ENCODE data around the gene TRIM33. TPM values are rescaled to one million over a fixed set of nuclear protein-coding genes. Genes with fewer than 3 reads are reported as not detected.

Gene TRIM33
- total RNA-seq, result 23.4 TPM
- long read RNA-seq, full-length matches to known transcripts, result 19 of 53 reads
- long read RNA-seq, partial matches to known transcripts, result 17 of 53 reads
- long read RNA-seq, other reads (novel, unspliced or antisense), result 17 of 53 reads

- intact Hi-C loops (cut with DNase I), result loop anchor here (1.0 to 10.0 kb wide), 5 partner anchors 70 to 246 kb away; partner anchors contain the start of genes BCAS2, CSDE1 and DENND2C
- DNase-seq (ENCODE audit: low spot score), result peak; percentile 96
Measured at GRCh38 chr1:114511032-114511785, at the start of gene TRIM33. TSS of gene TRIM33 (minus strand) at chr1:114511203. CDS start at chr1:114511076, 127 bp downstream.

- DNase-seq (ENCODE audit: low spot score), result no peak
- intact Hi-C loops (cut with DNase I), result loop anchor here (2.0 to 10.0 kb wide), 2 partner anchors 213 to 585 kb away; partner anchors contain the start of gene OLFML3
Measured at GRCh38 chr1:114559356-114559755, 48.4 kb upstream of the TRIM33 start.

- intact Hi-C loops (cut with DNase I), result loop anchor here (2.0 to 10.0 kb wide), 2 partner anchors 212 to 584 kb away; partner anchors contain the start of gene OLFML3
- no peak for DNase-seq (ENCODE audit: low spot score)
Measured at GRCh38 chr1:114558544-114558943, 47.5 kb upstream of the TRIM33 start.

GRCh38 chr1:114554577-114554976 is 43.6 kb upstream of the TRIM33 start:
- intact Hi-C loops (cut with DNase I), result loop anchor here (10.0 kb wide), 1 partner anchor 580 kb away; the partner anchor contains the start of gene OLFML3
- no peak for DNase-seq (ENCODE audit: low spot score)

- DNase-seq (ENCODE audit: low spot score), result no peak
- intact Hi-C loops (cut with DNase I), result loop anchor here (10.0 kb wide), 1 partner anchor 577 kb away; the partner anchor contains the start of gene OLFML3
Measured at GRCh38 chr1:114552106-114552639, 41.2 kb upstream of the TRIM33 start.

GRCh38 chr1:114551400-114551799 is 40.4 kb upstream of the TRIM33 start:
- intact Hi-C loops (cut with DNase I), result loop anchor here (10.0 kb wide), 1 partner anchor 577 kb away; the partner anchor contains the start of gene OLFML3
- no peak for DNase-seq (ENCODE audit: low spot score)

- intact Hi-C loops (cut with DNase I), result loop anchor here (10.0 kb wide), 1 partner anchor 576 kb away; the partner anchor contains the start of gene OLFML3
- DNase-seq (ENCODE audit: low spot score), result no peak
Measured at GRCh38 chr1:114550336-114550735, 39.3 kb upstream of the TRIM33 start.

GRCh38 chr1:114549137-114549536 is 38.1 kb upstream of the TRIM33 start:
- intact Hi-C loops (cut with DNase I), result no loop called here
- DNase-seq (ENCODE audit: low spot score), result no peak

- no peak for DNase-seq (ENCODE audit: low spot score)
- intact Hi-C loops (cut with DNase I), result no loop called here
Measured at GRCh38 chr1:114547076-114547475, 36.1 kb upstream of the TRIM33 start.

GRCh38 chr1:114545796-114546195 is 34.8 kb upstream of the TRIM33 start:
- no peak for DNase-seq (ENCODE audit: low spot score)
- intact Hi-C loops (cut with DNase I), result no loop called here

- intact Hi-C loops (cut with DNase I), result no loop called here
- DNase-seq (ENCODE audit: low spot score), result no peak
Measured at GRCh38 chr1:114545315-114545714, 34.3 kb upstream of the TRIM33 start.

GRCh38 chr1:114540821-114541220 is 29.8 kb upstream of the TRIM33 start:
- intact Hi-C loops (cut with DNase I), result no loop called here
- no peak for DNase-seq (ENCODE audit: low spot score)

GRCh38 chr1:114540272-114540671 is 29.3 kb upstream of the TRIM33 start:
- intact Hi-C loops (cut with DNase I), result no loop called here
- no peak for DNase-seq (ENCODE audit: low spot score)

- DNase-seq (ENCODE audit: low spot score), result no peak
- intact Hi-C loops (cut with DNase I), result no loop called here
Measured at GRCh38 chr1:114536043-114536442, 25.0 kb upstream of the TRIM33 start.

GRCh38 chr1:114535401-114535800 is 24.4 kb upstream of the TRIM33 start:
- intact Hi-C loops (cut with DNase I), result no loop called here
- no peak for DNase-seq (ENCODE audit: low spot score)

- no peak for DNase-seq (ENCODE audit: low spot score)
- intact Hi-C loops (cut with DNase I), result no loop called here
Measured at GRCh38 chr1:114531094-114531493, 20.1 kb upstream of the TRIM33 start.

GRCh38 chr1:114530224-114530623 is 19.2 kb upstream of the TRIM33 start:
- intact Hi-C loops (cut with DNase I), result no loop called here
- no peak for DNase-seq (ENCODE audit: low spot score)

- intact Hi-C loops (cut with DNase I), result no loop called here
- no peak for DNase-seq (ENCODE audit: low spot score)
Measured at GRCh38 chr1:114524944-114525343, 13.9 kb upstream of the TRIM33 start.

- no peak for DNase-seq (ENCODE audit: low spot score)
Measured at GRCh38 chr1:114522264-114522575, 11.2 kb upstream of the TRIM33 start.

GRCh38 chr1:114521396-114522263 is 10.6 kb upstream of the TRIM33 start:
- no peak for DNase-seq (ENCODE audit: low spot score)
- intact Hi-C loops (cut with DNase I), result no loop called here

More at GRCh38 chr1:114522264-114522575, 11.2 kb upstream of the TRIM33 start:
- intact Hi-C loops (cut with DNase I), result no loop called here
